ENCODE data around the gene PTPRN2. TPM values are rescaled to one million over a fixed set of nuclear protein-coding genes. Genes with fewer than 3 reads are reported as not detected.

The PTPRN2 gene
- total and polyA plus RNA-seq, 2 of the 8 experiments (the other 6 are each of a cell fraction or from before 2014, with no cell fraction given) = 2.6 to 4.5 TPM

DNA sequence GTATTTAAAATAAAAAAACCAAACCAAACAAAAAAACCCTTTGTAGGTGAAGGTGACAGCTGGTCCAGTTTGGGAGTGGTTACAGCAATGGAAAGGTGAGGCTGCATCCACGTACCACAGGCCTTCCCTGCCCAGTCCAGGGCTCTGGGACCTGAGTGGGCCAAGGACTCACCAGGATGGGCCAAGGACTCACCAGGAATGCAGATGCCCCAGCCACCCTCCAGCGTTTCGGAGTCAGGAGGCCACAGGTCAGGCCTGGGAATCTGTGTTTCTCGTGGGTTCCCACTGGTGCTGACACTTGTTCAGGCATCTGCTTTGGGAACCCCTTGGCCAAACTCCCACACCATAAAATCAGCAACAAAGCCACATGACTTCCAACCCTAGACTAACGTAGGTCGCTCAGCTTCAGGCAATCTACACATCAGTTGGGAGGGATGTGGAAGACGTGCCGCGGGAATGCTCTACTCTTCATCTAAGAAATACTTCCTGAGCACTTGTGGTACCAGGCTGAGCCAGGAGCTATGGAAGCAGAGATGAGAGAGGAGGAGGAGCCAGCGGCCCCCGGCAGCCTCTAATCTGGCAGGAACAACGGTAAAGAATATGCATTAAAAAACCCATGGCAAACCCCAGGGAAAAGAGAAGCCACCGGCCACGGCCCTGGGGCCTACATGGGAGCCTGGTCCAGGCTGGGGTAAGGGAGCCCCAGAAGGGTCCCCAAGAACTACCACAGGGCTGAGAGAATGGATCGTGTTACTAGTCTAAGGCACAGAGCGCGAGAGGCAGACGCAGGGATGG is 473.4 kb downstream of the PTPRN2 start (continued):
- TF ChIP-seq CBX8 (IDR thresholded peaks at IDR 0.05; ENCODE audit: borderline replicate concordance, low read depth, low read length) (no peak), YY1 (IDR thresholded peaks at IDR 0.05; ENCODE audit: low read depth, low read length) (no peak), CTBP2 (IDR thresholded peaks at IDR 0.05; ENCODE audit: borderline replicate concordance, insufficient read depth, insufficient read length, low read length) (no peak), SRF (IDR thresholded peaks at IDR 0.05; ENCODE audit: low read depth, low read length) (no peak), GTF2F1 (IDR thresholded peaks at IDR 0.05; ENCODE audit: borderline replicate concordance, low read depth, low read length) (no peak), POLR2A (IDR thresholded peaks at IDR 0.05; ENCODE audit: control extremely low read depth in 1 of 2, low read depth in 2 of 2, low read length in 2 of 2) (no peak), JUND (IDR thresholded peaks at IDR 0.05; ENCODE audit: low read length) (no peak)

All from H1 (cell line).